GM19023 (cell line): ENCODE data around the gene RNF183.
A peak's percentile ranks its signal among the peaks of the same experiment; 100 is the strongest.

Experiments used
- ATAC-seq: cut with Tn5 transposase; IDR thresholded peaks from one replicate; pipeline ENCODE4 v1.9.1; 2021; ENCODE audit warnings: mild to moderate bottlenecking, moderate library complexity; ENCODE audit not compliant: unreplicated experiment

The RNF183 gene

GRCh38 chr9:113302792-113303418 is at the start of gene RNF183:
RNF183 (minus strand) TSS chr9:113303376; CDS start chr9:113298184, 5,192 bp downstream.
- no peak for ATAC-seq

GRCh38 chr9:113352411-113352810 is 49.2 kb upstream of the RNF183 start:
- ATAC-seq = no peak

GRCh38 chr9:113352006-113352405 is 48.8 kb upstream of the RNF183 start:
- no peak for ATAC-seq

- no peak for ATAC-seq
These were observed 47.8 kb upstream of the RNF183 start for GRCh38 chr9:113350937-113351336.

GRCh38 chr9:113350107-113350661 is 47.0 kb upstream of the RNF183 start:
- ATAC-seq = no peak

GRCh38 chr9:113349445-113350094 is 46.4 kb upstream of the RNF183 start, which contains the start of gene BSPRY:
BSPRY (plus strand) TSS chr9:113349541; CDS start chr9:113349580, 39 bp downstream.
- no peak for ATAC-seq

- ATAC-seq = no peak
These were observed 45.9 kb upstream of the RNF183 start for GRCh38 chr9:113349066-113349444.

- no peak for ATAC-seq
These were observed 45.3 kb upstream of the RNF183 start for GRCh38 chr9:113348437-113348836.

GRCh38 chr9:113345671-113346070 is 42.5 kb upstream of the RNF183 start:
- ATAC-seq = no peak

- no peak for ATAC-seq
These were observed 42.0 kb upstream of the RNF183 start for GRCh38 chr9:113345190-113345589.

GRCh38 chr9:113343732-113344231 is 40.6 kb upstream of the RNF183 start:
- ATAC-seq = no peak

GRCh38 chr9:113341712-113342410 is 38.7 kb upstream of the RNF183 start:
- ATAC-seq = no peak

GRCh38 chr9:113340011-113340699 is 37.0 kb upstream of the RNF183 start, which contains the start of gene WDR31:
WDR31 (minus strand) TSS chr9:113340275; CDS start chr9:113332022, 8,253 bp downstream.
- peak; percentile 100 for ATAC-seq

GRCh38 chr9:113337714-113338113 is 34.5 kb upstream of the RNF183 start:
- no peak for ATAC-seq

- no peak for ATAC-seq
These were observed 28.6 kb upstream of the RNF183 start for GRCh38 chr9:113331780-113332179.

- ATAC-seq = no peak
These were observed 25.0 kb upstream of the RNF183 start for GRCh38 chr9:113328045-113328782.

- ATAC-seq = no peak
These were observed 23.1 kb upstream of the RNF183 start for GRCh38 chr9:113326230-113326629.

GRCh38 chr9:113322671-113323070 is 19.5 kb upstream of the RNF183 start:
- no peak for ATAC-seq

GRCh38 chr9:113320051-113320450 is 16.9 kb upstream of the RNF183 start:
- ATAC-seq = no peak

- ATAC-seq = no peak
These were observed 15.9 kb upstream of the RNF183 start for GRCh38 chr9:113319054-113319453.
